Left ventricle myocardium inferior (tissue), 1 donor: Measurements from ENCODE around the gene CR2. TPM values are rescaled to one million over a fixed set of nuclear protein-coding genes. Genes with fewer than 3 reads are reported as not detected.
"Not testable (repeated sequence)": the region's sequence is repeated elsewhere in the genome, so short reads cannot be mapped to it uniquely, and the experiment has no call there.

Experiments used
- DNase-seq: peaks from one replicate; pipeline ENCODE4 v3.0.0-alpha.2; 2020
- H3K27ac ChIP-seq: fragments of 200-600 bp; replicated peaks from 2 replicates; pipeline ENCODE4 v1.8.0; 2021
- H3K27me3 ChIP-seq: fragments of 200-600 bp; 2 replicates; pipeline ENCODE4 v1.8.0; 2021; ENCODE audit warnings: low read depth
- H3K36me3 ChIP-seq: fragments of 200-600 bp; 2 replicates; pipeline ENCODE4 v1.8.0; 2021
- H3K4me1 ChIP-seq: fragments of 200-600 bp; 2 replicates; pipeline ENCODE4 v1.8.0; 2021
- H3K4me3 ChIP-seq: fragments of 200-600 bp; 2 replicates; pipeline ENCODE4 v1.8.0; 2021; ENCODE audit warnings: mild to moderate bottlenecking, moderate library complexity
- H3K9me3 ChIP-seq: fragments of 200-600 bp; replicated peaks from 2 replicates; pipeline ENCODE4 v1.8.0; 2021
- intact Hi-C: fragments of 100-400 bp; cut with micrococcal nuclease; formaldehyde crosslinking; loops from one replicate; pipeline ENCODE4 v1.11.0; 2022
- total RNA-seq: library from RNA; stranded (reverse); fragmentation: NEBNext Ultra II Directional; extraction: Animal tissue kit (Norgen Biotek cat#: 25700); gene quantifications from one replicate; pipeline ENCODE4 v1.2.1, GENCODE V29; 2021
- donor health status: DM: no; HTN: yes; CAD: no; lungs with severe emphysema.

The CR2 gene
- total RNA-seq, 1 donor from 2014 or later, result not detected

GRCh38 chr1:207536263-207536662 is 82.1 kb downstream of the CR2 start:
- H3K9me3 ChIP-seq, H3K4me1 ChIP-seq, intact Hi-C loops, DNase-seq, H3K4me3 ChIP-seq, H3K27me3 ChIP-seq, H3K36me3 ChIP-seq, H3K27ac ChIP-seq: not testable (repeated sequence)

Other genes starting within 250 kb of the CR2 start
- gene CD55, start 132.7 kb upstream of the CR2 start, total RNA-seq, result 60.4 TPM
- 2.0 TPM for gene CR1, start 41.8 kb downstream of the CR2 start, total RNA-seq
- gene CR1L, start 190.8 kb downstream of the CR2 start, total RNA-seq, result not detected